ENCODE data around the gene TCL1B.

GRCh38 chr14:95722525-95723190 lies 36.4 kb downstream of the TCL1B start:
- TF ChIP-seq CTCF (IDR thresholded peaks at IDR 0.05) (no peak), POLR2A (IDR thresholded peaks at IDR 0.05) (no peak), EP300 (IDR thresholded peaks at IDR 0.05) (no peak)
